ENCODE measurements around the gene BTK.
A peak's percentile ranks its signal among the peaks of the same experiment; 100 is the strongest.

The BTK gene

DNA sequence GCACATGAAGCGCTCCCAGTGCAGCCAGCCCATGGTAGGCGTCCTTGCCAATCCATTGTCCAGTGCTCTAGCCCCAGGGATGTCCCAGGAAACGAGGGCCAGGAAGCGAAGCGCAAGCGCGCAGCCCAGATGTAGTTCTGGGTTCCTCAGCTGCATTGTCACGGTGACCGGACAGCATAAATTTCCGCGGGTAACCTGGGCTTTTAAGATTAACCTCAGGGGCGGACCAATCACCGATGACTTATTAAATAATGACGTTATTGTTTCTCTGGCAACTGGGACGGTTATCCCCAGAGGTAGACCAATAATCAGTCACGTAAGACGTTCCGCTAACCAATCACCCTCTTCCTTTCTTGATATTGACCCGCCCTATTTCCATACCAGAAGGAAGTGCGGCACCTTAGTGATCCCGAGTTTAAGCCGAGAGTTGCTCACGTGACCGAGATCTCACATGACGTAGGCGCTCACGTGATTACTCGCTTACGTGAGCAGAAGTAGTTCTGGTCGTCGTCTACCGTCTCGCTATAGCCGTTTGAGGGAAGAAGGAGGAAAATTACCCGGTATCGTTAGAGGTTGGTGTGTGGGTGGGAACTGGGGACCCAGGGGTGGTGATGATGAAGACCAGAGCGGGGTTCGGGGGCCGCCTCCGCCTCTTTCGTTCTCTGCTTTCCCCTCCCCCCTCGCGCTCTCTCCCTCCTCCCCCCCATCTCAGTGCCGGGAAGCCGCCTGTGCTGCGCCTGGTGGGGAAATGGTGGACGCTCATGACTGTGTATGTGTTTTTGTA lies 21.9 kb upstream of the BTK start, which contains the start of the genes GLA and HNRNPH2:
Gene GLA (minus strand): TSS at position 178 of the 784 bp plus-strand sequence. CDS start 22 bp downstream, at position 156.
Gene HNRNPH2 (plus strand): TSS at position 475 of the 784 bp plus-strand sequence. CDS start 3,767 bp downstream, outside the sequence.
- DNase-seq (ENCODE audit: insufficient read length, low spot score) (peak; percentile 58), FAIRE-seq (peak; percentile 99)
- peak; percentile 56 for TF ChIP-seq POLR2A (IDR thresholded peaks at IDR 0.05; ENCODE audit: low read depth, low read length)

DNA sequence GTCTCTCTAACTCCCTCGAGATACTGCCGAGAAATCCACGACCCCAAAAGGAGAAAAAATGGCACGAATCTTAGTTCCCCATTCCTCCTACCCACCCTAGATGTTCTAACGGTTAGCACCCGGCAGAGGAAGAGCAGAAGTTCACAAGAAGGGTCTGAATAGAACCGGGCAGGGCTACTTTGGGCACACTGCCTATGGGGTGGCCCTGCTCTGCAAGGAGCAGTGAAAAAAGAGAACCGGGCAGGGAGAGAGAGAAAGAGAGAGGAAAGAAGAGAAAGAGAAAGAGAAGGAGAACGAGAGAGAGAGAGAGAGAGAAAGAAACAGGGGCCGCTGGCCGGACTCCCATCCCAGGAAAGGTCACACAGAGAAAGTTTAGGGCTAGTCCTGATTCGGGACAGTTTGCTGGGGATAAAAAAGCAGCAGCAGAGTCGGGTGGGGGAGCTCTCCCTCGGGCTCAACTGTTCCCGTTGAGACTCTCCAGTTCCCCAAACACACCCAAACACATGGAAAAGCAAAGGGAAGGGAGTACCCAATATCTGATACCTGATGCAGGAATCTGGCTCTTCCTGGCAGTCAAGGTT lies 21.3 kb upstream of the BTK start:
- FAIRE-seq (no peak), DNase-seq (ENCODE audit: insufficient read length, low spot score) (no peak)
- TF ChIP-seq POLR2A (IDR thresholded peaks at IDR 0.05; ENCODE audit: low read depth, low read length) = no peak

DNA sequence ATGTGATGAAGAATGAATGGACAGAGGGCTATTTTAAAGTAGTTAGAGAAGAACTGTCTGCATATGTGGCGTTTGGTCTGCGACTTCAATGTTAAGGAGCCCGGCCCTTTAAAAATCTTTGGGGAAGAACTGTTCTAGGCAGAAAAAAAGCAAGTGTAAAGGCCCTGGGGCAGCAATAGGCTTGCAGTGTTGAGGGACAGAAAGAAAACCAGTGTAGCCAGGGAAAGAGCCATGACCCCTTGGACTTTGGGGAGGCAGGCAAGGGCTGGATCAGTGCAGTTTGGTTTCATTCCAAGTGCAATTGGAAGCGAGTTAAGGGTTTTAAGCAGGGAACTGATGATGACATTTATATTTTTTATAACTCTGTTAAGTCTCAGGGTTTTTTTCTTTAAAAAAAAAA lies 13.8 kb upstream of the BTK start:
- no peak for DNase-seq (ENCODE audit: insufficient read length, low spot score)
- TF ChIP-seq POLR2A (IDR thresholded peaks at IDR 0.05; ENCODE audit: low read depth, low read length) = no peak
- no peak for FAIRE-seq

DNA sequence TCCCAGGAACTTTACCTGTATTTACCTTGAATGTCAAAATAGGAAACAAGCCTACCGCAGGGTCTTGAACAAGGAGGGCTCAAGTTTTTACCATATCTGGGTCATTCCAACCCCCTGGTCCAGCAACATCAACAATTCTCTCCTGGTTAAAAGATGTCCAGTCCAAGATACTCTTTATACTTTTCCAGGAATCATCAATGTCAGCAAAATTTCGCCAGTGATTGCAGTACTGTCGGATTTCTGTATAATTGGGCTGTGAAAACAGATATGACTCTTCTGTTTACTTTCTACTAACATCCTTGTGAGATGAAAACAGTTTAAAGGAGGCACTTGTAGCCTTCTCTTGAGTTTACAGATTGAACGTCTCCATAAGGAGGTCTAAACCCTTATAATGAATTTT lies 12.7 kb upstream of the BTK start:
- TF ChIP-seq POLR2A (IDR thresholded peaks at IDR 0.05; ENCODE audit: low read depth, low read length) = no peak
- no peak for DNase-seq (ENCODE audit: insufficient read length, low spot score)
- FAIRE-seq = no peak

DNA sequence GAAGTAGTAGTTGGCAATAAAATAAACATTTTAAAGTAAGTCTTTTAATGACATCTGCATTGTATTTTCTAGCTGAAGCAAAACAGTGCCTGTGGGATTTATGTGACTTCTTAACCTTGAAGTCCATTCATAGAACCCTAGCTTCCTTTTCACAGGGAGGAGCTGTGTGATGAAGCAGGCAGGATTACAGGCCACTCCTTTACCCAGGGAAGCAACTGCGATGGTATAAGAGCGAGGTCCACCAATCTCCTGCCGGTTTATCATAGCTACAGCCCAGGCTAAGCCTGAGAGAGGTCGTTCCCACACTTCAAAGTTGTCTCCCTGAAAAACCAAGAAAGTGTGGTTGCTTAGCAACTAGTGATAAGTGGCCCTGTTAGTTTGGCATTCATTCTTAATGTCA lies 11.8 kb upstream of the BTK start:
- no peak for TF ChIP-seq POLR2A (IDR thresholded peaks at IDR 0.05; ENCODE audit: low read depth, low read length)
- DNase-seq (ENCODE audit: insufficient read length, low spot score) (no peak), FAIRE-seq (no peak)

DNA sequence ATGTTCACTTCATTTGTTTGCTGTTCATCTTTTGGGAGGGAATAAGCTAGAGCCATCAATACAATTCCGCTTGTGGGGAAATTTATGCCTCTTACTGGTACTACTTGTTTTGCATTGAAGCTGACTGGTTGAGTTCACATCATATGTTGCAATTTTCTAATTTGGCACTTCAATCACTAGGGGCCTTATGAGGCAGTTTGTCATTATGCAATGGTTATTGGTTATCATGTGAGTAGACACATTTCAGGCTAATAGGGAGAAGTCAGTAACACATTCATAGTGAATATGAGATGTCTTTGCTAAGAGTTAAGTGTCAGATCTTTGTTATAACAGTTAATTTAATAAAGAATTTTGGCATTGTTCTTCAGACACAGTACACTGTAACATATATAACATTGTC lies 9.8 kb upstream of the BTK start:
- FAIRE-seq = no peak

DNA sequence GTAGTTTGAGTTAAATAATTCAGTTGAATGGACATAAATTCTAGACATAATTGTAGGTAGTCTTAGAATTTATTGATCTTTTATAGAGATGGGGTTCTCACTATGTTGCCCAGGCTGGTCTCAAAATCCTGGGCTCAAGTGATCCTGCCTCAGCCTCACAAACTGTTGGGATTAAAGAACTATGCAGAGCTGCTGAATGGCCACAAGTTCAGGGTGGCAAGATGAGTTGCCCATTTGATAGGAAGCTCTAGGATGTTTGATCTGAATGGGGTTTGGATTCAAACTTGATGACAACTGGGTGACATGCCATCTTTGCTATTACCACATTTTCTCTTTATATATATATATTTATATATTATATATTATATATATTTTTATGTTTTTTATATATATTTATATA lies 8.4 kb upstream of the BTK start:
- DNase-seq (ENCODE audit: insufficient read length, low spot score) (no peak), FAIRE-seq (no peak)
- no peak for TF ChIP-seq POLR2A (IDR thresholded peaks at IDR 0.05; ENCODE audit: low read depth, low read length)

More for the DNA sequence above, 9.8 kb upstream of the BTK start:
- DNase-seq (ENCODE audit: insufficient read length, low spot score) = no peak
- TF ChIP-seq POLR2A (IDR thresholded peaks at IDR 0.05; ENCODE audit: low read depth, low read length) = no peak

DNA sequence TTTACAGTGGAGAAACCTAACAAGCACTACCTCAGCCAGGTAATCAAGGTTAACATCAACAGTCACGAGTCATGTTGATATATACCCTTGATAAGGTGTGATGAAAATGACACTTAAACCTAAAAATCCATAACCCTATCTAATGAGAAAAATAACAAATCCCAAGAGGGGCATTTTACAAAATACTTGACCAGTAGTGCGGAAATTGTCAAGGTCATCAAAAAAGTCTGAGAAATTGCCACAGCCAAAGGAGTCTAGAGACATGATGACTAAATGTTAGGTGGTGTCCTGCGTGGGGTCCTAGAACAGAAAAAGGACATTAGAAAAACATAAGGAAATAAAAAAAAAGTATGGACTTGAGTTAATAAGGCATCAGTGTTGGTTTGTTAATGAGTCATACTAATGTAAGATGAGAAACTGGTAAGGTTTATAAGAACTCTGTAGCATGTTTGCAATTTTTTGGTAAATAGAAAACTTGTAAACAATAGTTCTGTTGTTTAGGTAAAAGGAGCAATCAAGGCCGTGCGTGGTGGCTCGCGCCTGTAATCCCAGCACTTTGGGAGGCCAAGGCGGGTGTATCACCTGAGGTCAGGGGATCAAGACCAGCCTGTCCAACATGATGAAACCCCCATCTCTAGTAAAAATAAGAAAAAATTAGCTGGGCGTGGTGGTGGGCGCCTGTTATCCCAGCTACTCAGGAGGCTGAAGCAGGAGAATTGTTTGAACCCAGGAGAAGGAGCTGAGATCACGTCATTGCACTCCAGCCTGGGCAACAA lies 7.7 kb upstream of the BTK start:
- DNase-seq (ENCODE audit: insufficient read length, low spot score) (no peak), FAIRE-seq (no peak)
- no peak for TF ChIP-seq POLR2A (IDR thresholded peaks at IDR 0.05; ENCODE audit: low read depth, low read length)

DNA sequence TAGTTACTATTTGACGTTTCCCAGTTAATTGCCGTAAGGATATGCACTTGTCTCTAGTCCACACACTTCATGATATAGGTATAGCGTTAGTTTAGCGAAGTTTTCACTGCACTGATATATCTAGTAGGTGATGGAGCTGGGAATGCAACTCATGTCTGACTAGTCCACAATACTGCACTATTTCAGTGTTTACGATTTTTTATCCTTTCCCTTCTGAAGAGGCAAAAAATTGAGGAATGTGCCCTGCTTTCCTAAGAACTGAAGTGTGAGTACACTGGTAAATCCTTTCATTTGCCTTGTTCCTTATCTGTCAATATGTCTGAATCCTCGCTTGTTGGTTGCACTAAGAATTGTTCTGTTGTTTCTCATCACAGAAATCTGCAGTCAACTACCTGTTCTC lies 5.8 kb upstream of the BTK start:
- TF ChIP-seq POLR2A (IDR thresholded peaks at IDR 0.05; ENCODE audit: low read depth, low read length) = no peak
- FAIRE-seq (no peak), DNase-seq (ENCODE audit: insufficient read length, low spot score) (no peak)

DNA sequence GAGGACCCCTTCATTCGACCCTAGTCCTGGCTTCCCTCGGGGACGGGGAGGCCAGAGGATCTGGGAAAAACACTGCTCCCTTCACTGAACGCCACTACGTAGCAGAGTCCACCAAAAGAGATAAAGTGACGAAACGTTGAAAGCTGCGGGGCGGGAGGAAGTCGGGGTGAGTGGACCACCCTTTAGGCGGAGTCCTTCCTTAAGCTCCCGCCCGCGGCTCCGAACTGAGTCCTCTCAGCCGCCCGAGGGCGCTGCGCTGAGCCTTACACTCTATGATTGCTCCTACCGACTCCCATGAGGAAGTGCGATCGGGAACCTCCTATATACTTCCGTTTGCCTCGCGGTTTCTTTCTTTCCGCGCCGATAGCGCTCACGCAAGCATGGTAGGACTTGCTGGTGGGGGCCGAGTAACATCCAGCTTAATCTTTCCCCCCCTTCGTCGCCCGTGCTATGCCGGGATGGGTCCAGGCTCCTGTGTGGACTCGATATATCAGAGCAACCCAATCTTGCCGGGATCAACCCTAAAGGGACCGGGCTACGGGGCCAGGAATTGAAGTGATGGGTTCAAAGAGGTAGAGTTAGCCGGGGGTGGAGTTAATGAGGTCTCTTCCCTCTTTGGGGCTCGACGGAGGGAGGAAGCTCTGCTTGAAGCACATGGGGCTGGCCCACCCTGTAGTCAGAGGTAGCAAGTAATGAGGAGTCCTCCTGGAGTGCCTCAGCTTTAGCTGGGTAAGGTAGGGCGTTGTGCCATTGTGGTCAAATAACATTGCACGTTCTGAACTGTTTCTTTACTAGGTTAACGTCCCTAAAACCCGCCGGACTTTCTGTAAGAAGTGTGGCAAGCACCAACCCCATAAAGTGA lies 4.9 kb upstream of the BTK start, which contains the start of gene RPL36A:
Gene RPL36A (plus strand): TSS at position 348 of the 862 bp plus-strand sequence. CDS start 33 bp downstream, at position 381.
- DNase-seq (ENCODE audit: insufficient read length, low spot score) = peak; percentile 54
- FAIRE-seq = peak; percentile 75
- TF ChIP-seq POLR2A (IDR thresholded peaks at IDR 0.05; ENCODE audit: low read depth, low read length) = peak; percentile 79

DNA sequence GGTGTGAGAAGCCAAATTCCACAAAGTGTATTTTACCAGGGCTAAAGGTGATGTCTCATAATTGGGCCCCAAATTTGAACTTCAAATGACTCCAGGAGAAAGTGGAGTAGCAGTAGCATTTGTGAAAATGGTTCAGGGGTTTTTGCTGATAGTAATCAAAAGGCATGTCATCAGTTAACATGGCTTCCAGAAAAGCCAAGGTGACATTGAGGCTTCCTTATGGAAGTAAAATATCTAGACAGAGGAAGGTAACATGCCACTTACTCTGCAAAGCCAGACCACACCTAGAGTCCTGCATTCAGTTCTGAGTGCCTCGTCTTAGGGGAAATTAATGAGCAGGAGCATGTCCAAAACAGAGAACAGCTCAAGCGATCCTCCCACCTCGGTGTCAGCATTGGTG lies 2.6 kb upstream of the BTK start:
- DNase-seq (ENCODE audit: insufficient read length, low spot score) = no peak
- no peak for TF ChIP-seq POLR2A (IDR thresholded peaks at IDR 0.05; ENCODE audit: low read depth, low read length)
- no peak for FAIRE-seq

DNA sequence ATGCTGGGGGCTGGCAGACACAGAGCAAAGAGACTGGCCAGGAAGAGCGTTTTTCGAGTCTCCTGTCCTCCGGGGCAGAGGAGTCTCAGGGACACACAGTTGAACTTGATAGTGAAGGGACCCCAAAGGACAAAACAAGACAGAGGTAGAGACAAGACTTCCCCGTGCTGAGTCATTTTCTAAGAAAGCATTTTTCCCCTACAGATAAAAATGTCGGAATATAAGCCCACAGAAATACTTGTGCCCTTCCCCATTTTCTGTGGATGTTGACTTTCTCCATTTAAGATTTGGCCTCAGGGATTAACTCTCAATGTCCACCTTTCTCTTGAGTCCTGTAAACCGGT lies 523 bp upstream of the BTK start:
- FAIRE-seq (no peak), DNase-seq (ENCODE audit: insufficient read length, low spot score) (no peak)
- TF ChIP-seq POLR2A (IDR thresholded peaks at IDR 0.05; ENCODE audit: low read depth, low read length) = no peak

DNA sequence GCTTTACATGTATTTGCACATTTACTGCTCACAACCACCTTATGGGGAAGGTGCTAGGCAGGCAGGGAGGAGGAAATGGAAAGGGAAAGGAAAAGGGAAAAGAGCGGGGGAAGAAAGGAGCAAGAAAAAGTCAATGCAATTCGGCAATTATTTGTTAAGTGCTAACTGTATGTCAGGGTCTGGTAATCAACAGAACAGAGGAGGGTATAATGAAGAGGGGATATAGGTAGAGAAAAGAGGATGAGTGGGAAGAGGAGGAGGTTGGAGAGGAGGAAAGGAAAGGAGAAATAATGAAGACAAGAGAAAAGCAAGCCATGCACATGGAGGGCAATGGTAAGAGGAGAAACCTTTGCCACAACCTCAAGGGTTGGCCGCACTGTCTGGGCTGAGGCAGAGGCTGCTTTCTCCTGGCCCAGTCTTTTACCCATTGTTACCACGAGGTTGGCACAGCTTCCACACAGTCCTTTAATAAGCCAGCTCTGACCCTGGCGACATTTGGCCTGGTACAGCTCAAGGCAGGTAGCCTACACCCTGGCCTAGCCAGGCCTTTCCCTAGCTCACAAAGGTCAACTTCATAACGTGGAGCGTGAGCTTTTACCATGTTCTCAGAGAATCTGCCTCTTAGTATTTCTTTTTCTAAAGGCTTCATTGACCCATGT lies 836 bp downstream of the BTK start:
- no peak for TF ChIP-seq POLR2A (IDR thresholded peaks at IDR 0.05; ENCODE audit: low read depth, low read length)
- FAIRE-seq (no peak), DNase-seq (ENCODE audit: insufficient read length, low spot score) (no peak)

All from H54 (cell line).